ENCODE data around the gene AQP9.

DNA sequence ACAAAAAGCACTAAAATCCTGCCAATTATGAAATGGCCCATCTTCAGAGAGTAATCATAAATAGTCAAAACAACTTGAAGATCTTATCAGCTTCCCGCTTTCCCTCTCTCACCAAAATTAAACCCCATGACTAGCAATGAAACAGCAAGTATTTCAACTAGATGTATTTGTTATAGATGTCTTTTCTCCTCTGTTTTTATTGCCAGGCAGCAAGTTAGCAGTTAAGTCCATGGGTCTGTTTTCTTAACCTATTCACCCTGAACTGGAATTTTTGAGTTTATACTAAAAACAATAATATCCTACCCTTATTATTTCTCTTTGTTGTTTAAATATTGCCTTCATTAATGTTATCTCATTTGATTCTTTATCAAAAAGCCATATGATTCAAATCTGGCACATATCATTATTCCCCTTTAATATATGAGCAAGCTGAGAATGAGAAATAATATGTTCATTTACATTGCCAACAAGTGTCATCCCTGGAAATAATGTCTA lies 23.3 kb downstream of the AQP9 start:
- TF ChIP-seq EZH2 (IDR thresholded peaks at IDR 0.05; ENCODE audit: insufficient read depth, low read length), result no peak
- TF ChIP-seq, protein P1, sequence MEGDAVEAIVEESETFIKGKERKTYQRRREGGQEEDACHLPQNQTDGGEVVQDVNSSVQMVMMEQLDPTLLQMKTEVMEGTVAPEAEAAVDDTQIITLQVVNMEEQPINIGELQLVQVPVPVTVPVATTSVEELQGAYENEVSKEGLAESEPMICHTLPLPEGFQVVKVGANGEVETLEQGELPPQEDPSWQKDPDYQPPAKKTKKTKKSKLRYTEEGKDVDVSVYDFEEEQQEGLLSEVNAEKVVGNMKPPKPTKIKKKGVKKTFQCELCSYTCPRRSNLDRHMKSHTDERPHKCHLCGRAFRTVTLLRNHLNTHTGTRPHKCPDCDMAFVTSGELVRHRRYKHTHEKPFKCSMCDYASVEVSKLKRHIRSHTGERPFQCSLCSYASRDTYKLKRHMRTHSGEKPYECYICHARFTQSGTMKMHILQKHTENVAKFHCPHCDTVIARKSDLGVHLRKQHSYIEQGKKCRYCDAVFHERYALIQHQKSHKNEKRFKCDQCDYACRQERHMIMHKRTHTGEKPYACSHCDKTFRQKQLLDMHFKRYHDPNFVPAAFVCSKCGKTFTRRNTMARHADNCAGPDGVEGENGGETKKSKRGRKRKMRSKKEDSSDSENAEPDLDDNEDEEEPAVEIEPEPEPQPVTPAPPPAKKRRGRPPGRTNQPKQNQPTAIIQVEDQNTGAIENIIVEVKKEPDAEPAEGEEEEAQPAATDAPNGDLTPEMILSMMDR (IDR thresholded peaks at IDR 0.05; ENCODE audit: insufficient read depth, low read depth, low read length), result no peak
